COLO668 (cell line): ENCODE results near the gene FAM47B.

ENCODE experiments used
- DNase-seq: peaks from one replicate; lab custom pipeline; 2025; ENCODE audit not compliant: unreplicated experiment; lab: John Stamatoyannopoulos, UW

FAM47B gene

DNA sequence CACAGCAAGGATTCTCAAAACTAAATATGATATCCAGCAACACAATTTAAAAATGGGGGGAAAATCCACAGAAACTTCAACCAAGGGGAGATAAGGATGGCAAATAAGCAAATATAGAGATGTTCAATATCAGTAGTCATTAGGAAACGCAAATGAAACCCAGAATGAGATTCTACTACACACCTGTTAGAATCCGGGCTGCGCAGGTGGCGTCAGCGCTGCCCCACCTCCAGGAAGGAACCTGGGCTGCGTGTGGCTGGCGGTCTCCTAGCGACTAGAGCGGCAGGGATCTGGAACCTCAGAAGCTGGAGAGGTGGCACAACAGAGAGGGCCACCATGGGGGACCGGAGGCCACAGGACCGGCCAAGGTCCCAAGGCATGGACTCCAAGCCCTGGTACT, at the start of gene FAM47B:
Gene FAM47B, plus strand, starts transcription at position 301 of the 400 bp plus-strand sequence. Its CDS starts 36 bp downstream, at position 337.
- DNase-seq, result no peak

DNA sequence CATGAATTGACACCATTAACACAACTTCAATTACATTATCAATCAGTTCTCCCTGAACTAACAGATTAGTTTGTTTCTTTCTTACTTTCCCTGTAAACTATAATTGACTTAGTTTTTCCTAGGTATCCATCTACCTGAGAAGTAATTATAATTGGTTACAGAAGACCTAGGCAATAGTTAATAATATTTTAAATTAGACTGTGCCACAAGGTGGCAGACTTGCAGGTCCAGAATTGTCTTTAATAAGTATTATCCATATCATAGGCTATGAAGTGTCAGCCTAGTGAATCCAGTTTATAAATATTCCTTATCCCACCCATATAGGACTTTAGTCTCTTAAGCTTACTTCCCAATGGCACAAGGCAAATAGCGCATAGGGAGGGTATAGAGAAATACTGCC, 48.9 kb upstream of the FAM47B start:
- DNase-seq, result no peak

- DNase-seq, result no peak
Observed at GRCh38 chrX:34900691-34901090, 41.9 kb upstream of the FAM47B start.

GRCh38 chrX:34901761-34902160, 40.8 kb upstream of the FAM47B start:
- no peak for DNase-seq

DNA sequence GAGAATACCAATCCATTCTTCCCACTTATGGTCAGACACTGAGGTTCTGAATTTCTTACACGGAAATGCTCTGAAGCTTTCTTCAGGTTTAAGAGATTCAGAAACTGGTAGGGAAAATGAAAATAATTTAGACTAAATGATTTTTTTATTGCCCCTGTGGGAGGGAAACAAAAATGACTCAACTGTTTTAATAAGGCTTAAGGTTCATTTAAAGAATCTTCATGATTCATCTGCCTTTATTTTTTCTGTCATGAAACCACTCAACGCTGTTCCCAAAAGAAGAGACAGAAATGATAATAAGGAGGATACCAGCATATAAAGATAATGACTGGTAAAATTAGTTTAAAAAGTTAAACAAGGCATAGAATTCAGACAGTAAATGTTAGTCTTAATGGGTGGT, 39.3 kb upstream of the FAM47B start:
- no peak for DNase-seq

DNA sequence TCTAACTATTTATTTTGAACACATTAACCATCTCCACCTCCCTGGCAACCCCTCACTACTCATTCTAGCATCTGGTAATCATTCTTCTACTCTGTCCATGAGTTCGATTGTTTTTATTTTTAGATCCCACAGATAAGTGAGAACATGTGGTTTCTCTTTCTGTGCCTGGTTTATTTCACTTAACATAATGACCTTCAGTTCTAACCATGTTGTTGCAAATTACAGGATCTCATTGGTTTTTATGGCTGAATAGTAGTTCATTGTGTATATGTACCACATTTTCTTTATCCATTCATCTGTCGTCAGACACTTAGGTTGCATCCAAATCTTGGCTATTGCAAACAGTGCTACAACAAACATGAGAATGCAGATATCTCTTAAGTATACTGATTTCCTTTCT, 33.4 kb upstream of the FAM47B start:
- no peak for DNase-seq

GRCh38 chrX:34915463-34916225, 27.0 kb upstream of the FAM47B start:
- no peak for DNase-seq

GRCh38 chrX:34917146-34917545, 25.4 kb upstream of the FAM47B start:
- DNase-seq, result no peak

DNA sequence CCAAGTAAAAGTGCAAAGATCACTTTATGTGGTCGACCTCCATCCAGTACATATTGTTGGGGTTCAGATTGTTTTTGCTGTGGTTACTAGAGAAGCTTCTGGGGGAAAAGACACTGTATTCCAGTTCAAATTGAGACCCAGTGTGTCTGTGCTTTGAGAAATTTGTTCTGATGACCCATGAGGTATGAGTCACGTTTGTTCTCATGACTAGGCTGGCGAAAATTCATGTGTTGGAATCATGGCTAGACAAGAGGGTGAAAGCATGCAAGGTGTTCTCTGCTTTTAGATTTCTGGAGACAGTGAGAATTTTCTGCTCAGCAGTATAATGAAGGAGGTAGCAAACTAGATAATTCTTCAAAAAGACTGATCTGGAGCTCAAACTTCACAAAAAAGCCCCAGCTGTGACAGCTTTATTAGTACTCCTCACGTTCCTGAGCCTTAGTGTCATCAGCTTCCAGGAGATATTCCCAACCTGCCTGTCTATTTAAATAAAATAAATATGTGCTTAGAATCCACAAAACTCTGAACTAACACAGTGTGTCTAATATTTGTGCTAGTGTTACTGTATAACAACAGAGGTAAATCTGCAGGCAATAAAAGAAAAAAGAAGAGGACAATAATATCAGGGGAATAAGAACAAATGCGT, 24.4 kb upstream of the FAM47B start:
- DNase-seq, result no peak

GRCh38 chrX:34918856-34919255, 23.7 kb upstream of the FAM47B start:
- peak; percentile 1 for DNase-seq

GRCh38 chrX:34927866-34928265, 14.7 kb upstream of the FAM47B start:
- DNase-seq, result no peak

DNA sequence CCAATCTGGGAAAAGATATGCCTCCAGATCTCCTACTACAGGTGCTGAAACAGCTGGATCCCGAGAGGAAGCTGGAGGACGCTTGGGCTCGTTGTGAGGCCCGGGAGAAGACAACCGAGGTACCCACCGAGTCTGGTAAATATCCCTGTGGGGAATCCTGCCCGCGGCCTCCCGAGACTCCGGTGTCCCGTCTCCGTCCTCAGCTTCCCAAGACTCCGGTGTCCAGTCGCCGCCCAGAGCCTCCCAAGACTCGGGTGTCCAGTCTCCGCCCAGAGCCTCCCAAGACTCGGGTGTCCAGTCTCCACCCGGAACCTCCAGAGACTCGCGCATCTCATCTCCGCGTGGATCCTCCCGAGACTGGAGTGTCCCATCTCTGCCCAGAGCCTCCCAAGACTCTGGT, 639 bp downstream of the FAM47B start:
- no peak for DNase-seq

- DNase-seq, result no peak
Observed at GRCh38 chrX:34956916-34957315, 14.3 kb downstream of the FAM47B start.

GRCh38 chrX:34961662-34962061, 19.1 kb downstream of the FAM47B start:
- no peak for DNase-seq

DNA sequence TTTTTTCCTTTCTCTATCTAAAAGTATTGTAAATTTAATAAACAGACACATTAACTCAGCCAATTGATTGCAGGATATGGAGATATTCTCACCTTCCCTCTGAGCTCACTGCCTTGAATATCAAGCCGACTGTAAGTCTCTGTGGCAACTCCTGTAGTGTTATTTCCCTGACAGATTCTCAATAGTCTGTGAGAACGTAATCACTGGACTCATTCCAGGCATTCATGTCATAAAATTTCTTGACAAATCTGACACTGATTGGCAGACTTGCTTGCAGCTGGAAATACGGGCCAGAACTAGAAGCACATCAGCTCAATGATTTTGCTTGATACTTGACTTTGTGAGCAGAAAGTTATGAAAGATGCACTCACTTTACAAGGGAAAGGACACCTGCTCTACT, 29.6 kb downstream of the FAM47B start:
- no peak for DNase-seq

DNA sequence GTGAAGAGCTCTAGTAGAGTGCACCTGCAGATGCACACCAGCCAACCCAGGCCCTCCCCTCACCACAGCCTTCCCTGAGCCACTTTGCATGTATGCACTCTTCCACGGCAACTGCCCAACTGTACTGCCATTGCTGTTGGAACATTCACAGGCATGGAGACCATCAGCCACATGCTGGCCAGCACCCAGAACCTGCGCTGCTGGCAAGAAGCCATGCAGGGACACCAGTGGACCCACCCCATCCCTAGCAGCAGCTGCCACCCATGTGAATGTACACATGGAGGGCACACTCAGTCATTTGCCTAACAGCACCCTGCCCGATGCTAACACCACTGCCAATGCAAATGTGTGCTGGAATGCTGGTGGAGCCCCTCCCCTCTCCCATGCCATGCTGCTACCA, 35.6 kb downstream of the FAM47B start:
- no peak for DNase-seq

DNA sequence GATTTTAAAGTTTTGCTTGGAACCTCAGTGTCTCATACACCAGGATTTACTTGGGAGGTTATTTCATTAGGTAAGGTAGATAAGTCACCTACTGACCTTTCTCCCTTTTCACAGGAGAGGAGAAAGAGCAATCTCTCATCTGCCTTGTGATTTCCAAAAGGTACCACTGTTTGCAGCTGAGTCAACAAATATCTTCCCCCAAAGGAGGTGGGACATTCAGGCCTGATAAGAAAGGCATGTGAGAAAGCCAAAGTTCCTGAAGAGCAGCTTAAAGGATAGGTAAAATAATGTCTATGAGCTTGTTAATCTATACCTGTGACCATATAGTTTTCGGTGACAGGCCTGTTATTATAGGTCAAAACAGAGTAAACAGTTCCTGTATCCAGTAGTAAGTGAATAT, 45.0 kb downstream of the FAM47B start:
- no peak for DNase-seq
